Brain microvascular endothelial cell (primary cell): Measurements from ENCODE around the gene PRDM5.

ENCODE experiments used
- DNase-seq: peaks from one replicate; pipeline ENCODE4 v3.0.0-alpha.2; 2020
- H3K27ac ChIP-seq: fragments of 250-450 bp; sonication (Bioruptor Pico); 2 replicates; pipeline ENCODE4 v1.5.1; 2020; ENCODE audit warnings: mild to moderate bottlenecking, moderate library complexity
- H3K27me3 ChIP-seq: fragments of 250-450 bp; sonication (Bioruptor Pico); replicated peaks from 2 replicates; pipeline ENCODE4 v1.5.1; 2020; ENCODE audit warnings: mild to moderate bottlenecking
- H3K36me3 ChIP-seq: fragments of 250-450 bp; sonication (Bioruptor Pico); replicated peaks from 2 replicates; pipeline ENCODE4 v1.5.1; 2020; ENCODE audit warnings: mild to moderate bottlenecking
- H3K4me3 ChIP-seq: 2 replicates; pipeline ENCODE4 v1.5.1; 2011; ENCODE audit warnings: low read depth, mild to moderate bottlenecking, control low read depth, low read length, moderate library complexity
- CTCF ChIP-seq: IDR thresholded peaks from 2 replicates; pipeline ENCODE4 v1.5.1; 2011; ENCODE audit warnings: low read depth, mild to moderate bottlenecking, moderate library complexity, low read length, control low read depth, inconsistent platforms; ENCODE audit errors: missing control alignments
- in situ Hi-C: cut with HindIII; loops from 2 replicates; pipeline ENCODE4 v1.10.0; 2017; ENCODE audit warnings: low sequenced_read_pairs, low pct_ligation_motif_present

Gene PRDM5

GRCh38 chr4:120736312-120736711 lies 186.2 kb downstream of the PRDM5 start:
- no peaks in the 10 kb centered on the region for H3K36me3 ChIP-seq
- no peak for DNase-seq
- in situ Hi-C loops = no loop called here
- H3K27ac ChIP-seq = no peak overlapping the region
- H3K4me3 ChIP-seq = no peak overlapping the region
- no peaks in the 10 kb centered on the region for H3K27me3 ChIP-seq
- TF ChIP-seq CTCF = no peak

GRCh38 chr4:120733968-120734367 lies 188.6 kb downstream of the PRDM5 start:
- H3K27ac ChIP-seq = no peak overlapping the region
- in situ Hi-C loops = no loop called here
- no peak for DNase-seq

GRCh38 chr4:120733054-120733453 lies 189.5 kb downstream of the PRDM5 start:
- no peak for DNase-seq
- in situ Hi-C loops = no loop called here
- H3K27me3 ChIP-seq = no peaks in the 10 kb centered on the region
- H3K4me3 ChIP-seq = no peak overlapping the region
- no peak overlapping the region for H3K27ac ChIP-seq
- no peak for TF ChIP-seq CTCF
- no peaks in the 10 kb centered on the region for H3K36me3 ChIP-seq

More at GRCh38 chr4:120733968-120734367, 188.6 kb downstream of the PRDM5 start:
- no peak for TF ChIP-seq CTCF
- H3K4me3 ChIP-seq = no peak overlapping the region
- H3K27me3 ChIP-seq = no peaks in the 10 kb centered on the region
- H3K36me3 ChIP-seq = no peaks in the 10 kb centered on the region

- Histone ChIP-seq H3K27ac (no peak overlapping the region), H3K36me3 (no peaks in the 10 kb centered on the region), H3K27me3 (no peaks in the 10 kb centered on the region), H3K4me3 (no peak overlapping the region)
- no peak for TF ChIP-seq CTCF
- in situ Hi-C loops = no loop called here
- DNase-seq = no peak
Measured at GRCh38 chr4:120731561-120731960, 191.0 kb downstream of the PRDM5 start.

- H3K36me3 ChIP-seq = no peaks in the 10 kb centered on the region
- no peak for TF ChIP-seq CTCF
- H3K27me3 ChIP-seq = no peaks in the 10 kb centered on the region
- no peak overlapping the region for H3K27ac ChIP-seq
- no peak overlapping the region for H3K4me3 ChIP-seq
- no peak for DNase-seq
- in situ Hi-C loops = no loop called here
Measured at GRCh38 chr4:120730777-120731320, 191.7 kb downstream of the PRDM5 start.
